Endothelial cell of umbilical vein (primary cell): ENCODE measurements around the gene FHIT. TPM values are rescaled to one million over a fixed set of nuclear protein-coding genes. Genes with fewer than 3 reads are reported as not detected.

Experiments
- BruUV-seq: library from RNA; stranded (reverse); fragments of 400-500 nt; replicated peaks from 2 replicates; lab custom pipeline; 2021; lab: Mats Ljungman, UMichigan
- CTCF ChIA-PET: fragments of 300-600, 350-600 bp; sonication (Branson Sonifier 250); formaldehyde crosslinking; loops from one replicate; lab custom pipeline; 2021; ENCODE audit warnings: antibody characterized with exemption, inconsistent platforms; lab: Charles Lee
- POLR2A ChIA-PET: fragments of 300-600, 350-600 bp; sonication (Branson Sonifier 250); formaldehyde crosslinking; loops from one replicate; lab custom pipeline; 2021; ENCODE audit warnings: antibody characterized with exemption, inconsistent platforms; lab: Charles Lee
- DNase-seq: peaks from one replicate; pipeline ENCODE4 v3.0.0-alpha.2; 2011; ENCODE audit warnings: low read depth, low spot score
- FAIRE-seq: peaks from 2 replicates; lab custom pipeline; 2011; peaks lifted over from hg19 to GRCh38; lab: Jason Lieb, UNC
- H2AFZ ChIP-seq: 2 replicates; pipeline ENCODE4 v1.6.0; 2012; ENCODE audit warnings: low read depth, low read length, control low read depth, inconsistent platforms
- H3K27ac ChIP-seq: 2 replicates; pipeline ENCODE4 v1.5.1; 2011; ENCODE audit warnings: low read depth, mild to moderate bottlenecking, control low read depth, low read length, moderate library complexity; ENCODE audit not compliant: insufficient read depth
- H3K27me3 ChIP-seq, 2 experiments: 2 replicates each; pipeline versions ENCODE4 v1.6.0 to v1.6.1; 2011; ENCODE audit warnings: low read length in 2 of 2, mixed read lengths in 1 of 2; ENCODE audit not compliant: control insufficient read depth in 2 of 2, insufficient read depth in 2 of 2
- H3K36me3 ChIP-seq, 2 experiments: 2 replicates in 1 of 2; 3 replicates in 1 of 2; pipeline ENCODE4 v1.5.1; 2011; ENCODE audit warnings: low read length in 2 of 2, mild to moderate bottlenecking in 1 of 2, moderate library complexity in 1 of 2; ENCODE audit not compliant: control insufficient read depth in 2 of 2, insufficient read depth in 2 of 2; ENCODE audit errors: extremely low read depth in 1 of 2
- H3K4me1 ChIP-seq: 3 replicates; pipeline ENCODE4 v1.5.1; 2011; ENCODE audit warnings: mild to moderate bottlenecking, low read length; ENCODE audit not compliant: control insufficient read depth, insufficient read depth; ENCODE audit errors: extremely low read depth
- H3K4me2 ChIP-seq: 2 replicates; pipeline ENCODE4 v1.6.1; 2011; ENCODE audit warnings: low read length, control low read depth, mixed read lengths; ENCODE audit not compliant: insufficient read depth
- H3K4me3 ChIP-seq, 3 experiments: fragments of 200-600 bp in 1 of 3; sonication (generic), shearing (Covaris generic) in 1 of 3; replicated peaks in 1 of 3; 2 replicates each; pipeline ENCODE4 v1.5.1; 2011 to 2016; ENCODE audit warnings: control low read depth in 3 of 3, low read length in 3 of 3, mild to moderate bottlenecking in 2 of 3, inconsistent platforms in 1 of 3, low read depth in 1 of 3, moderate library complexity in 1 of 3; ENCODE audit not compliant: insufficient read depth in 1 of 3
- H3K79me2 ChIP-seq: 2 replicates; pipeline ENCODE4 v1.6.0; 2012; ENCODE audit warnings: low read length, inconsistent platforms; ENCODE audit not compliant: control insufficient read depth, insufficient read depth
- H3K9ac ChIP-seq: replicated peaks from 2 replicates; pipeline ENCODE3; 2011; ENCODE audit warnings: low read length, control low read depth; ENCODE audit not compliant: insufficient read depth; ENCODE audit errors: extremely low read depth
- H3K9me1 ChIP-seq: replicated peaks from 3 replicates; pipeline ENCODE4 v1.6.0; 2011; ENCODE audit warnings: mild to moderate bottlenecking, low read length; ENCODE audit not compliant: control insufficient read depth, insufficient read depth; ENCODE audit errors: extremely low read depth
- H3K9me3 ChIP-seq: replicated peaks from 2 replicates; pipeline ENCODE4 v1.5.1; 2012; ENCODE audit warnings: low read length, inconsistent platforms; ENCODE audit not compliant: control insufficient read depth, insufficient read depth
- H4K20me1 ChIP-seq: replicated peaks from 2 replicates; pipeline ENCODE3; 2011; ENCODE audit warnings: mild to moderate bottlenecking, low read length; ENCODE audit not compliant: control insufficient read depth, insufficient read depth; ENCODE audit errors: extremely low read depth
- CTCF ChIP-seq, 2 donors: IDR thresholded peaks; 1 replicate in 1 of 2; 2 replicates in 1 of 2; pipeline ENCODE4 v1.5.1; 2011; ENCODE audit warnings: low read length in 2 of 2, mild to moderate bottlenecking in 2 of 2, moderate library complexity in 2 of 2, control low read depth in 1 of 2, inconsistent platforms in 1 of 2, low read depth in 1 of 2; ENCODE audit not compliant: insufficient read depth in 1 of 2; ENCODE audit errors: extremely low read depth in 1 of 2
- EZH2 ChIP-seq: IDR thresholded peaks from 2 replicates; pipeline ENCODE4 v1.6.1; 2012; ENCODE audit warnings: borderline replicate concordance, low read depth, mild to moderate bottlenecking, moderate library complexity, low read length, inconsistent platforms; ENCODE audit not compliant: severe bottlenecking
- FOS ChIP-seq: IDR thresholded peaks from 2 replicates; pipeline ENCODE4 v1.6.1; 2011; ENCODE audit warnings: mild to moderate bottlenecking, low read length, moderate library complexity, borderline replicate concordance; ENCODE audit not compliant: insufficient read depth
- GATA2 ChIP-seq: IDR thresholded peaks from 2 replicates; pipeline ENCODE4 v1.7.0; 2011; ENCODE audit warnings: low read depth, mild to moderate bottlenecking, moderate library complexity, mixed read lengths, low read length; ENCODE audit not compliant: insufficient read length, insufficient read depth
- JUN ChIP-seq: IDR thresholded peaks from 2 replicates; pipeline ENCODE4 v1.6.1; 2011; ENCODE audit warnings: borderline replicate concordance, low read depth; ENCODE audit not compliant: insufficient read length, insufficient read depth
- MAX ChIP-seq: IDR thresholded peaks from 2 replicates; pipeline ENCODE4 v1.6.1; 2011; ENCODE audit not compliant: insufficient read depth, insufficient read length
- MYC ChIP-seq: IDR thresholded peaks from one replicate; pipeline ENCODE4 v1.6.1; 2011; ENCODE audit warnings: mild to moderate bottlenecking, low read depth, low read length
- POLR2A ChIP-seq: IDR thresholded peaks from 2 replicates; pipeline ENCODE4 v1.6.1; 2012; ENCODE audit warnings: low read depth, mild to moderate bottlenecking, control low read depth, low read length
- POLR2AphosphoS5 ChIP-seq: IDR thresholded peaks from 2 replicates; pipeline ENCODE4 v1.6.1; 2012; ENCODE audit warnings: low read depth, mild to moderate bottlenecking, control low read depth, low read length, moderate library complexity; ENCODE audit not compliant: insufficient read depth
- dilution Hi-C: fragments of 300-500 bp; cut with MboI; formaldehyde crosslinking; loops from one replicate; pipeline ENCODE4 v1.15.0; 2019; ENCODE audit warnings: low sequenced_read_pairs; ENCODE audit not compliant: extremely low pct_ligation_motif_present
- intact Hi-C: fragments of 100-400 bp; cut with micrococcal nuclease; formaldehyde crosslinking; loops from one replicate; pipeline ENCODE4 v1.10.0; 2022
- polyA plus RNA-seq, 4 experiments: library from polyadenylated mRNA; depleted of rRNA in 3 of 4; stranded (reverse) in 3 of 4; unstranded in 1 of 4; fragments of >200 nt; gene quantifications; 2 replicates each; pipeline versions ENCODE4 v1.2.1 to v1.2.3, GENCODE V29; 2011 to 2012; ENCODE audit warnings: missing spikeins in 1 of 4
- total RNA-seq: library from RNA; stranded (reverse); gene quantifications from 2 replicates; pipeline ENCODE4 v1.2.3, GENCODE V29; 2021

Gene FHIT
- total and polyA plus RNA-seq, 2 donors (not counting 3 experiments of a cell fraction or from before 2014, with no cell fraction given): 0.47 to 2.2 TPM

GRCh38 chr3:60598671-60599070, 652.6 kb downstream of the FHIT start:
- H3K27ac ChIP-seq: no peak overlapping the region
- CTCF ChIA-PET: no interaction called here
- H3K9me1 ChIP-seq: no peaks in the 10 kb centered on the region
- no peaks in the 10 kb centered on the region for H3K4me1 ChIP-seq
- H3K36me3 ChIP-seq: no peaks in the 10 kb centered on the region
- BruUV-seq: no TSS peak
- no peaks in the 10 kb centered on the region for H3K79me2 ChIP-seq
- FAIRE-seq: no peak
- no peak overlapping the region for H3K4me3 ChIP-seq
- no peaks in the 10 kb centered on the region for H3K9me3 ChIP-seq
- H3K9ac ChIP-seq: no peak overlapping the region
- no peak overlapping the region for H2AFZ ChIP-seq
- H4K20me1 ChIP-seq: no peaks in the 10 kb centered on the region
- no peak for DNase-seq
- dilution Hi-C loops (no loop called here), intact Hi-C loops (no loop called here)
- POLR2A ChIA-PET: no interaction called here
- H3K4me2 ChIP-seq: no peak overlapping the region
- no peak for TF ChIP-seq JUN
- no peak for TF ChIP-seq MAX
- no peak for TF ChIP-seq GATA2
- TF ChIP-seq POLR2AphosphoS5: no peak
- TF ChIP-seq FOS: no peak
- TF ChIP-seq MYC: no peak
- no peak for TF ChIP-seq POLR2A
- TF ChIP-seq EZH2: no peak
- TF ChIP-seq CTCF (IDR thresholded peaks at IDR 0.05; ENCODE audit: extremely low read depth in 1 of 2, insufficient read depth in 1 of 2, low read depth in 1 of 2, low read length in 2 of 2): no peak
- H3K27me3 ChIP-seq: no peaks in the 10 kb centered on the region
